ENCODE data around the gene PCDHGC3.

The PCDHGC3 gene

GRCh38 chr5:141524604-141525597, 49.1 kb downstream of the PCDHGC3 start:
- peak; percentile 90 for DNase-seq

GRCh38 chr5:141525653-141526052, 49.9 kb downstream of the PCDHGC3 start:
- no peak for DNase-seq

- no peak for DNase-seq
These were observed 51.7 kb downstream of the PCDHGC3 start for GRCh38 chr5:141527426-141527825.
